NCI-H1436 treated with DMSO at 0.1 percent for 48 hours (cell line): ENCODE measurements around the gene SPAG16.
"Not testable (repeated sequence)": the region's sequence is repeated elsewhere in the genome, so short reads cannot be mapped to it uniquely, and the experiment has no call there.

Experiments
- DNase-seq: peaks from one replicate; lab custom pipeline; 2025; lab: John Stamatoyannopoulos, UW

SPAG16 gene

DNA sequence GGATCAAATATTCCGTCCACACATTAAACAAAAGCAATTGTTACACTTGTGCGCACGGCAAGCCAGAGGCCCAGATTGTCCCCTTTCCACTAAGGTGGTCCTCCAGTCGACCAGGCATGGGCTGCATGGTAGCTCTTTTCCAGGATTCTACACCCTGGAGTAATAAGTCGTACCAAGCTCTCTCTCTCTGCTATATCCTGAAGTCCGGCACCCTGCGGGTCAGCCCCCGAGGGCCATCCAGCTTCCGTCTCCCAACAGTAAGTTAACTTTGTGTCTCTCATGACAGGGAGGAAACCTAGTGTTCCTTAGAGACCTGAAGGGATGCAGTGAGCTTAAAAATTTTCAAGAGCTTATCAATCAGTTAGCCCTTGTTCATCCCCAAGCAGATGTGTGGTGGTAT lies 126.4 kb downstream of the SPAG16 start:
- DNase-seq: not testable (repeated sequence)

DNA sequence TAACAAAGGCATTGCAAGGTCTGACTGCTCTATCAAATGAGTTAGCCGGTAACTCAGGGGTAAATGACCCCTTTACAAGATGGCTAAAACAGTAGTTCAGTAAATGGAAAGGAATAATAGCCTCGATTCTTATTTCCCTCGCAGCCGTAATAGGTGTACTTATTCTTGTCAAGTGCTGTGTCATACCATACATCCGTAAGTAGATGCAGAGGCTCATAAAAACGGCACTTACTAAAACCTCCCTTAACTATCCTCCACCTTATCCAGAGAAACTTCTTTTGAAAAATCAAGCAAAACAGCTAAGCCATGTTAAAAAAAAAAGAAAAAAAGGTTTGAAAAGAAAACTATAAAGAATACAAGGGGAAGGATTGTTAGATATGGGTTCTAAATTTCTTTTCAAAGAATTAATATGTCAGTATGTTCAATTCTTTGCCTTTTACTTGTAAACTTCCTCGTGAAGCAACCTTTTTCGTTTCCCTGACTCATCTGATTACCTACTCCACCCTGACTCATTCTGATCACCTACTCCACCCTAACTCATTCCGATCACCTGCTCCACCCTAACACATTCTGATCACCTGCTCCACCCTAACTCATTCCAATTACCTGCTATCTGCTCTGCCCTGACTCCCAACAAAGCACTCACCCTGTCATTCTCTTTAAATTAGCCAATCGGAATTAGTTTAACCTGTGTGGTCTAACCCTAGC lies 127.5 kb downstream of the SPAG16 start:
- DNase-seq: no peak

DNA sequence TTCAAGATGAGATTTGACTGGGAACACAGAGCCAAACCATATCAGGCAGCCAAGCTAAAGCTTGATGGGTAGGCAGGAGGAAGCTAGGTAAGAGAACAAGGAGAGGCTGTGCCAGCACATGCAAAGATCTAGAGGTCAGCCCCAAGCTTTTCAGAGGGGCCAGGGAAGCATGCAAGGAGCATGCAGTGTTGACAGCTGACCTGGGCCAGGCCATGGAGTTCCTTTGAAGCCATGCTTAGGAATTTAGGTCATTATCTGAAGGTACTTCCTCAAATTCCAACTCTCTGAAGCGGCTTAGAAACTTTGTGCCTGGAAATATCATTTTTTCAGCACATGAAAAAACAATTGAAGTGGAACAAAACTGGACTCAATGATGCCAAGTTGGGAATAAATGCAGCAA lies 130.8 kb downstream of the SPAG16 start:
- DNase-seq: no peak

DNA sequence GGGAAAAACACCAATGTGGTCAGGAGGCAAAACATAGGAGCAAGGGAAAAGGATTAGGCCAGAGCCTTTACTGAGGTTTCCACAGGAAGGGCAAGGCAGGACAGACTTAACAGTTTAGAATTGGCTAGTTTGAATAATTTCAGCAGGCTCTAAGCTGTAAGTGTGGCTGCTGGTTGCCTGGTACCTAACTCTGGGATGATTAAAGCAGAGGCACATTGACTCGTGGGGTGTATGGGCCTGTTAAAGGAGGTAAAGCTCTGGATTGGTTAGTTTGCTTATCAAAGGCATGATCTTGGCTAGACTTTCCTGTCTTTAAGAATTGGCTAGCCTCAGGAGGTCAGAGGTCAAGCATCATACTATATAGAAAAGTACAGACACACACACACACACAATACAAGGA lies 132.6 kb downstream of the SPAG16 start:
- DNase-seq: no peak

DNA sequence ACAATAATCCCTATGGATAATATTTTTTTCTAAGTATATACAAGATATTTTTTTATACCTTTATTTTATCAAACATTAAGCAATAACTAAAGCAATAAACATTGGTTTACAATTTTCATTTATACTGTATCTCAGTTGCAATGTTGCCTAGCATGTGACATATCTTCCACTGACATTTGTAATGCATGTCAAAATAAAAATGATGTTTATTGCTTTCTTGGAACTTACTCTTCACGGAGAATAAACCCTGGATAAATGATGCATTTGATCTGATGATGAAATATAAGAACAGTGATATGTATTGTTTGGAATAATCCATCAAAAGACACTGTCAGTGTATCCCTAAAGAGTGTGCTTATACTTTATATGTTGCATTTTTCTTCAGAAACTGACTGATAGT lies 135.7 kb downstream of the SPAG16 start:
- DNase-seq: no peak

DNA sequence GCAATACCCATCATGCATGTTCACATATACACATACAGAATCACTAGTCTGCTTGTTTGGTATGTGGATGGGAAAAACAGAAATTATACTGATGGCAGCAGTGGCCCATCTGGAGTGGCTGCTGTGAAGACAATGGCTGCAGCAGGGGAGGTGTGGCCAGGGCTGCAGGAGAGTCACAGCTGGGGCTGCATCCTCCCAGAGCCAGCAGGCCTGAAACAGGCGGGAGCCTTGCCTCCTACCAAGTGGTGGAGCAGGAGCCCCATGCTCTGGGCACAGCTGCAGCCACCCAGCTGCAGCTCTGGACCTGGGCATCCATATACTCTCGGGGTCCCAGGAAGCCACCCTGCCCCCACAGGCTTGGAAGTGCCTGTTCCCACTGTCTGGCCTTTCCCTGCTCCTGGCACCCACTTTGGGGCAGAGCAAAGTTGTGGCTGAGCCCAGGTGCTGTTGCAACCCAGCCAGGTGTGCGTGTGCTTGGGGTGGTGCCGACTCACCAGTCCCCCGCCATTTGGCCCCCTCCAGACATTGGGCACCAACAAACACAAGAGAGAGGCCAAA lies 136.6 kb downstream of the SPAG16 start:
- DNase-seq: no peak

DNA sequence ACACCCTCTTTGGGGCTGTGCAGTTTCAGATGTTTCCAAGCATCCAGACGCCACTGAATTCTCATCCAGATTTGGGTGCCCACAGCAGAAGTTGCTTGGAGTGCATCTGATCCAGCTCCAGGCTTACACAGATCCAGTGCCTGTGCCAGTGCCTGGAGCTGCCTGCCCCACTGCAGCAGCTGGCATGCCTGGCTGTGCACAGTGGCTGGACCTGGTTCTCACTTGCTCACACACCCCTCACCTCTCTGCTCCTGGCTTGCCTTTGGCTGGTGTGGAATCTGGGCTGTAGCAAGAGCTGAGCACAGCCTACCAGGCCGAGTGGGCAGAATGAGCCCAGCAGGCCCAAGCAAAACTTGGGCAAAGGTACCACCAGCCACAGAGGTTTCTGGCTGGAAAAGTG lies 137.9 kb downstream of the SPAG16 start:
- DNase-seq: no peak

DNA sequence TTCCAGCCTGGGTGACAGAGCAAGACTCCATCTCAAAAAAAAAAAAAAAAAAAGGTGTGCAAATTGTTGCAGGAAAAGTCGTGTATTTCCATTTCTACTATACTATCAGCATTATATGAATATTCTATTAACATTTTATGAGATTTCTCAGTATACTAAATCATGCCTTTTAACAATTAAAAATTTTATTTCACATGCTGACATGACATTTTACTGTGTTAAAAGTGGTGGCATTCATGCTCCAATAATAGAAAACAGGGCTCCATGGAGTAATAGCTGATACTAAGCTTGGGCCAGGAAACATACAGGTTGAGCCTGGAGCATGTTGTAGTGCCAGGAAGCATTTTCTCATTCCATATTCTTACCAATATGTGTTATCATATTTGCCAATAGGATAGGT lies 141.4 kb downstream of the SPAG16 start:
- DNase-seq: no peak

DNA sequence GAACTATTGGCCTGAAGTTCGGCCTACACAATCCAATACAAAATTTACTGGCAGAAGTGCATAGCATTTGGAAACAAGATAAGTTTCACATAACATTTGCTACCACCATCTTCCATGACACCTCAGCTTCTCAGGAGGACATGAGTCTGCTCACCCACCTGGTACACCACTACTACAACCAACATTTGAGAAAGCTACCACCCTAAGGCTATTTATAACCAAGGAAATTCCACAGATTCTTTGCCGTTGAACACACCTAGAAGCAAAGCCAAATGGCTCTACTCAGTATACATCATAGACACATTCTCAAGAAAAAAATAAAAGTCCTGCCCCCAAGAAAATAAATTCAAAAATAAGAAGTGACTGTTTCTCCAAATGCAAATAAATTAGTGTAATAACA lies 145.3 kb downstream of the SPAG16 start:
- DNase-seq: no peak

DNA sequence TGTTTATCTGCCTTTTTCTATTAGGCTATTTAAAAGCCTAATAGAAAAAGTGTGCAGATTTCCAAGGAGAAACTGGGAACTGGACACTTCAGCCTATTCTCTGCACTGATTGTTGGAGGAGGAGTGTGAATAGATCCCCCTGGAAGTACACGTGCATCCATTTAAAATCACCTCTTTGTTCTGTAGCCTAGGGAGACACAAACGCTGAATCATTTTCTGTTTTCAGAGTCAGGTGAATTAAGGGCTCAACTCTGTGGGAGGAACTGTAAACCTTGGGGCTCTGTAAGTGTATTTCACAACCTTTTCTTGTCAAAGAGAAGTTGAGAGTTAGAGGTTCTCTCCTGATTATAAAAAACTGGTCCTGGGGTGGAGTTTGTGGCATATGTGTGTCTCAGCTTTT lies 159.7 kb downstream of the SPAG16 start:
- no peak for DNase-seq

DNA sequence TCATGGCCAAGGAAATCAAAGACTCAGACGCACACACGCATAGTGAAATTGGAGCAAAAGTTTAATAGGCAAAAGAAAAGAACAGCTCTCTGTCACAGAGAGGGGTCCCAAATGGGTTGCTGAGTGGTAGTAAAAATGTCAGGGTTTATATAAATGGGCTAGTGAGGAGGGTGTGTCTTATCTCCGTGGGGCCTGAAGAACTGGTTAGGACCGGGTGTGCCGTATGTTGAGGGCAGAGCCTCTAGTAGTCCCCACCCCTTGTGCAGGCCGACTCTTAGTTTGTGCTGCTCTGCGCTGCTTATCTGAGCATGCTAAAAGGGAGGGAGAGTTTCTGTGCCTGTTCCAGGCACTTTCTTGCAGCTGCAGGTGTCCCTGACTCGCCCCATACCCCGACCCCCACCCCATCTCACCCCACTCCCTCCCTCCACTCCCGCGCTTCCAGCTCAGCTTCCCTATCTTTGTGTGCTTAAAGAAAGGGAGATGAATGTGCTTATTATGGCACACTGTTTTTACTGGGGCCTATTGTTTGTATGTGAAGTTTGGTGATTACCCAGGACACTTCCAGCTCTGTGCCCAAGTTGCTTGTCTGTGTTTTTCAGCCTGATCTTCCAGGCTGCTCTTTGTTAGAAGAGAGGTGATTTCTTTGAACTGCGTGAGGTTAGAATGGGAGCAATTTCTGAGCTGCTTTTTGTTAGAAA lies 167.4 kb downstream of the SPAG16 start:
- no peak for DNase-seq

DNA sequence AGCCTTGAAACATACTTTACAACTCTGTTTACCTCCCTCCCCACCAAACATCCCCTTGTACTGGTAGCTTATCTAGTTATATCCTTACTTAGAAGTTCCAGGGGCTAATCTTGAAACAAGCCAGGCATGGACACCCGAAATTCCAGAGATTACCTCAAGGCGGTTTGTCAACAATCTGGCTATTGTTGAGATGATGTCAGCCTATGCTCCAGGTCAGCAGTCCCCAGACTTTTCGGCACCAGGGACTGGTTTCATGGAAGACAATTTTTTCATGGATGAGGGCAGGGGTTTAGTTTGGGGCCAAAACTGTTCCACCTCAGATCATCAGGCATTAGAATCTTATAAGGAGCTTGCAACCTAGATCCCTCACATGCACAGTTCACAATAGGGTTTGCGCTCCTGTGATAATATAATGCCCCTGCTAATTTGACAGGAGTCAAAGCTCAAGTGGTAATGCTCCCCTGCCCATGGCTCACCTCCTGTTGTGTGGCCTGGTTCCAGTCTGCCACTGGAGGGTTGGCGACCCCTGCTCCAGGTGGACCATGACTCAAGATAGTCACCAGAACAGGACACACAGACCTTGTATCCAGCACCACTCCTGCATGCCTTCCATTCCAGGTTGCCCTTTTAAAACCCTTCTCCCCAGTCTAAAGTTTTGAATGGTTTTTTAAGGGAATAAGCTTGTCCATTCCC lies 171.2 kb downstream of the SPAG16 start:
- DNase-seq: no peak

DNA sequence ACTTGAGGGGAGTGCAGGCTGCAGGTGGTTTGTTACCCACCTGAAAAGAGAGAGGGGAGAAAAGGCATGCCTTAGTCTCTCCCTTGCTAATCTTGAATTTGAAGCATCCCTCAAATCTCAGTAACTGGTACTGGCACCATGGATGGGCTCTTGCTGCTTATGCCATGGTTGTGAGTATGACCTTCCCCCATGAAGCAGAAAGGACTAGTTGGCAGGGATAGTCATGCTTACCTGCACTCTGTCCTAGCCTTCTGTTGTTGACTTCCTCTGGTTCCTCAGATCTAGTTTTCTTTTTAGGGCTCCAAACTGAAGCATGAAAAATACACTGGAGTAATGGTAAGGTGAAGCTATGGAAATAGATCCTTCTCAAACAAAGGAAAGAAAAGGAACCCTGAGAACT lies 191.2 kb downstream of the SPAG16 start:
- DNase-seq: no peak

DNA sequence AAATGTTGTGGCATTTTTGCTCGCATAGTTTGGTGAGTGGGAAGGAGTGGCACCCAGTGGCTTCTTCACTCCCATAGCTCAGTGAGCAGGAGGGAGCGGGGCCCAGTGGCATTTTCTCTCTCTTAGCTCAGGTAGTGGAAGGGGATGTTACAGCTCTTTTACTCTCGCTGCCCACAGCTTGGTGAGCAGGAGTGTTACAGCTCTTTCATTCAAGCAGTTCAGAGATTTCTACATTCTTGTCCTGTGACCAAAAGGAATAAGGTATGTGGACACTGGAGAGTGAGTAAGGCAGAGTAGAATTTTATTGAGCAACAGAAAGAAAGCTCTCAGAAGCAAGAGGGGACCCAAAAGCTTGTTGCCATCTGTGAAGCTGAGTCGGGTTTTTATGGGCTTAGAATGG lies 192.4 kb downstream of the SPAG16 start:
- no peak for DNase-seq

DNA sequence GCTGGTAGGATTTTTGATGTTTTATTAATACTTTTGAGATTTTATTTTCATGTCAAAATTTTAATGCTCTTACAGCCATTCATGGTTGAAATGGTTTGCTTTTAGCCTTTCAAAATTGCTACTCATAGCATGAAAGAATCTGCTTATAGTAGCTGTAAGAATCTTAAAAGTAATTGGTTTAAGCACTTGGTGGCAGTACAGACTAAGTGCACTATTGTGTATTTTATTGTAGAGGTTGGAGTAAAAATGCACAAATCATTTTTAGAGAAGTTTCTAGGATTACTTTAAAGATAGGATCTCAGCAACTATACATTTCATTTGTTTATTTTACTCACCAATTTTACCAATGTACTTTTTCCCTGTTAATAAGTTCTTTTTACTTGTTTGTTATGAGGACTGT lies 205.8 kb downstream of the SPAG16 start:
- DNase-seq: peak; percentile 25

DNA sequence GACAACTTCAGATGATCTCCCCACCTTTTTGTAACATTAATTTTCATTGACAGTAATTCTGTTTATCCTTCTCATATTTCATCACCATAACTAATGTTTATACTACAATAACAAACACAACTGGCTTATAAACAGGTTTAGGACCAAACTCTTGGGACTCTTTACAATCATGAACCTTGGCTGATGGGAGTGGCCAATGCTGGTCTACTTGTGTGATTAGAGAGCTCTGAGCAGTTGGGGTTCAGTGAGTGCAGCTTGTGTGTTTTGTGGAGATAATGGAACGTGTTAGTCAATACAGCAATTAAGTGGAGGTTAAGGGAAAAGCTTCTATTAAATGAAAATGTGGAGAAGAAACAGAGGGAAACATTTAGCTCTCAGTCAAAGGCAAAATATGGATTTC lies 207.1 kb downstream of the SPAG16 start:
- DNase-seq: no peak

DNA sequence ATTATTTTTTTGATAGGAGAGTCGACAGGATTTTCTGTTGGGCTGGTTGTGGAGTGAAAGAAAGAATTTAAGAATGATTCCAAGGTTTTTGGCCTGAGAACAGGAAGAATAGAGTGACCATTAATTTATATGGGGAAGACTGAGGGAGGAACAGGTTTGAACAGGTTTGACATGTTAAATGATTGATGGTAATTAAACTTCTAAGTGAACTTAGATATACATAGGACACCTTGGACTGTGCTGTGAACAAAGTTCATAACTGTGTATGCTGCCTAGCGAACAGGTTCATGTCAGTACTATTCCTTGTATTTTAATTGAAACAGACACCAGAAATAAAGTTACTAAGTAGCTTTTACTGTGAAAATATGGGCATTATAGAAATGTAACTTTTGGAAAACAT lies 212.0 kb downstream of the SPAG16 start:
- DNase-seq: no peak

DNA sequence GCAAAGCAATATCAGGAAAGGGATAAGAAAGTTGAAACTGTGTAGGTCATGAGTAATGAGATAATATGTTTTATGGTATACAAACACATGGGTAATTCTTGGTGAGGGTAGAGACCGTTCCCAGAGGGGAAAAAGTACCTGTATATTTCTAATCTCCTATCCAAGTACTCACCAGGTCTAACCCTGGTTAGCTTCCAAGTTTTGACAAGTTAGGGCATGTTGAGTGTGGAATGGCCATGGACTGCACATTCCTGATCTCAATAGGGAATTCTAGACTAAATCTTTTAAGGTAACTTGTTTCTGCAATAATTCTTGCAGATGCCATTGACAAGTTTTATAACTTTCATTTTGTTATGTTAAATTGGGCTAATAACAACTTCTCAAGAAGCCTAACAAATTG lies 216.6 kb downstream of the SPAG16 start:
- no peak for DNase-seq

DNA sequence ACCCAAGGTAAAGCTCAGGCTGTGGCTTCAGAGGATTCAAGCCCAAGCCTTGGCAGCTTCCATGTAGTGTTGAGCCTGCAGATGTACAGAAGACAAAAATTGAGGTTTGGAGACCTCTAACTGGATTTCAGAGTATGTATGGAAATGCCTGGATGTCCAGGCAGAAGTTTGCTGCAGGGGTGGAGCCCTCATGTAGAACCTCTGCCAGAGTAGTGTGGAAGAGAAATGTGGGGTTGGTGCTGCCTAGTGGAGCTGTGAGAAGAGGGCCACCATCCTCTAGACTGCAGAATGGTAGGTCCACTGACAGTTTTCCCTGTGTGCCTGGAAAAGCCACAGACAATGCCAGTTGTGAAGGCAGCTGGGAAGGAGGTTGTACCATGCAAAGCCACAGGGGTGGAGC lies 239.9 kb downstream of the SPAG16 start:
- DNase-seq: no peak

DNA sequence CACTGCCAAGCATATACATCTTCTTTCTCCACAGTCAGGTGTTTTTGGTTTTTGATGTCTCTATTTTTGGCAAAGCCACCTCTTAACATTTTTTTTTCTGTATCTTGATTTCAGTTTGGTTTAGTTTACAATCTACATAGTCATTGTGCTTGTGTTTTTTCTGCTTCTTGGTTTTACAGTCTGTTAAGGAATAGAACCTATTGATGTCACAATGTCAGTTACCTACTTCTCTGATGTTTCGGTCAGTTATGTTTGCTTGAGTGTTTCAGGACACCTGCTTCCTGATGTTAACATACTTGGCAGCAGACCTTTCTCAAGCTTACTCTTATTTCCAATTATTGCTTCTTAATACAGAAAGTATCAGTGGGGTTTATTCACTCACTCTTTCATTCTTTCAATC lies 253.3 kb downstream of the SPAG16 start:
- no peak for DNase-seq

DNA sequence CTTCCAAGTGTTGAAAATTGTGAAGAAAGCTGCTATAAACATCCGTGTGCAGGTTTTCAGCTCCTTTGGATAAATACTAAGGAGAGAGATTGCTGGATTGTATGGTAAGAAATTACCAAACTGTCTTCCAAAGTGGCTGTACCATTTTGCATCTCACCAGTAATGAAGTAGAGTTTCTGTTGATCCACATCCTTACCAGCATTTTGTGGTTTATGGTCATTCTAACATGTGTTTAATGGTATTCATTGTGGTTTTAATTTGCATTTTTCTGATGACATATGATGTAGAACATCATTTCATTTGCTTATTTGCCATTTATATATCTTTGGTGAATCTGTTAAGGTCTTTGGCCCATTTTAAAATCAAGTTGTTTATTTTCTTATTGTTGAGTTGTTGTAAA lies 260.7 kb downstream of the SPAG16 start:
- no peak for DNase-seq

DNA sequence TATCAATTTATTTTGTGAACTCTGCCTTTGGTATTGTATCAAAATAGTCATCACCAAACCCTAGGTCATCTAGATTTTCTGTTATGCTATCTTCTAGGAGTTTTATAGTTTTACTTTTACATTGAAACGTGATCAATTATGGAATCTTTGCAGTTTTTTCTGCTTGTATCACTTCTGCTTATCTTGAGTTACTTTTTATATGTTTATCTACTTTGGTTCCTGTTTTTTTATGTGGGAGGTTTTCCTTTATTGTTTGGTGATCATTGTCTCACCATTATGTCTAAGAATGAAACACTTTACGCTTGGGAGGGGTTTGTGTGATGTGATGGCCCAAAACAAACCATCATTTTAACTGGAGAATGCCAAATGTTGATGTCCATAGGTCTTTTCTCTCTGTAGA lies 261.2 kb downstream of the SPAG16 start:
- no peak for DNase-seq

DNA sequence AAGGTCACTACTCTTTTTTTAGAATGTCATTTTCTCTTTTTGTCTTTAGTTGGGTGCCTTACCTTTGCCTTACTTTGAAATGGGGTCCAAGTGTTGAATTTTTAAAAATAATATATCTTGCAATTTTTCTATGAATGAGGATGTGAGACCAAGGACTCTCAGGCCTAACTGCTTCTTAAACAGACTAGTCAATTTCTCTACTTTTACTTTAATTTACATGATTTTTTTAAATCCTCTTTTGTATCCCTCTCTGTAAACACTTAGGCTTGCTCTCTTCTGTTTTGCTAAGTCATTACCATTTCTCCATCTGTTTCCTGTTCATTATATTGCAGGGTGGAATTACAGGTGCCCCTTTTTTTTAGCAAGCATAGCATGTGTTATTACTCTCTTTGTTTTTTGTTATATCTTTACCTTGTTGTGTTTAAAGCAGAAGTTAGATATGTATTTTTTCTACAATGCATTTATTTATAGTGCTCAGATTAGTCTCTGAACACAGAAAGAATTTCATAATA lies 261.8 kb downstream of the SPAG16 start:
- peak; percentile 75 for DNase-seq
